Motor neuron (in vitro differentiated cells): ENCODE measurements around the gene RANBP2. TPM values are rescaled to one million over a fixed set of nuclear protein-coding genes. Genes with fewer than 3 reads are reported as not detected.

ENCODE experiments used
- ATAC-seq, 8 experiments: fragments of 200-7000 bp; cut with Tn5 transposase; replicated peaks in 6 of 8; 2 replicates each; pipeline ENCODE4 v1.8.0; 2021; ENCODE audit warnings: mild to moderate bottlenecking in 8 of 8, moderate library complexity in 8 of 8
- H3K27ac ChIP-seq, 2 donors: fragments of 250-450 bp; sonication (Bioruptor Pico); 2 replicates each; pipeline ENCODE4 v1.9.0; 2021; ENCODE audit warnings: antibody characterized with exemption in 2 of 2, mild to moderate bottlenecking in 2 of 2, moderate library complexity in 1 of 2
- H3K4me1 ChIP-seq, 2 donors: fragments of 250-450 bp; sonication (Bioruptor Pico); replicated peaks in 1 of 2; 2 replicates each; pipeline ENCODE4 v1.6.1; 2021; ENCODE audit warnings: antibody characterized with exemption in 2 of 2, mild to moderate bottlenecking in 2 of 2, moderate library complexity in 1 of 2
- H3K4me3 ChIP-seq, 5 donors: fragments of 250-450 bp; sonication (Bioruptor Pico); 2 replicates each; pipeline ENCODE4 v1.9.0; 2021; ENCODE audit warnings: antibody characterized with exemption in 5 of 5, mild to moderate bottlenecking in 5 of 5, moderate library complexity in 4 of 5
- WGBS, 10 experiments: fragments of 450-650 bp; shearing (Covaris generic); methylation state at CpG; one replicate each; pipeline ENCODE4 v1.0.0; 2022; 5-methylcytosine and 5-hydroxymethylcytosine counted together
- in situ Hi-C, 9 experiments: fragments of 400-800 bp; cut with MboI; loops; one replicate each; pipeline ENCODE4 v1.15.0; 2021; ENCODE audit warnings: low sequenced_read_pairs in 9 of 9, low pct_unique_long_range_greater_than_20kb in 2 of 9; ENCODE audit not compliant: unreplicated experiment in 9 of 9
- total RNA-seq, 8 experiments: library from RNA; unstranded; fragments of 300-600 nt; gene quantifications; 2 replicates each; pipeline versions ENCODE4 v1.2.3 to v1.2.4, GENCODE V29; 2022

The RANBP2 gene
- total RNA-seq, 8 experiments from 2014 or later: 45.3 to 87.3 (median 63.9) TPM

GRCh38 chr2:108787216-108787541 is 67.9 kb downstream of the RANBP2 start:
- in situ Hi-C loops: loop anchor here in 1 of 9 experiments (25.0 kb wide), 1 partner anchor 100 kb away; no protein-coding TSS in a partner anchor
- H3K27ac ChIP-seq: peak overlapping the region in 1 of 2 donors; percentile 84
- H3K4me1 ChIP-seq: peaks cover 0 to 6% of the 10 kb centered on the region in 2 donors
- ATAC-seq: no peak
- 0 to 6% (median 0%) methylated on average over 2 to 6 of the region's 6 CpGs; no CpG with 5 or more reads in 1 of the 10 experiments for WGBS, 10 experiments
- H3K4me3 ChIP-seq: peak overlapping the region; percentile 74 to 98 (median 90)

DNA sequence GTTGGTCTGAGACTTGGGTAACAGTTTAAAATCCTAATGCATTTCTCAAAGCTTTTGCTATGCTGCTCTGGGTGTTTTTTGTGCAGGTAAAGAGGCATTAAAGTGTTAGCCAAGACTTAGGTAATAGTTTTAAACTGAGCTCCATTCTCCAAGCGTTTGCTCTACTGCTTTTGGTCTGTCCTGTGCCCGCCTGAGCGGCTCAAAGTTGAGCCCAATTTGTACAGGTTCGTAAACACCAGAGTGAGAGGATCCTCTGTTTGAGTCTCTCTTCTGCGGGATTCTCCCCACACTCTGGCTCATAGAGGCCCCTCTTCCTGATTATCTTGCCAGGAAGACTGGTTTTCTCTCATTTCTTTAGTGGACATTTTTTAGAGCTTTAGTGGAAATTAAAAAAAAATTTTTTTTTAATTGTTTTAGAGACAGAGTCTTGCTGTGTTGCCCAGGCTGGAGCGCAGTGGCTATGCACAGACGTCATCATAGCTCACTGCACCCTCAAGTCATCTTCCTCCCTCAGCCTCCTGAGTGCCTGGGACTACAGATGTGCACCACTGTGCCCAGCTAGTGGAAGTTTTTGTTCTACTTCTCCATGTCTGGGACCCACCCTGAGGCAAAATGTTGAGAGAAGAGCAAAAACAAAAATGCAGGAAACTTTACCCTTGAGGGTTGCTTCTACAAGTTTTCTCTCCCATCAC is 83.9 kb downstream of the RANBP2 start:
- 88 to 100% (median 95%) methylated on average over 1 to 7 of the region's 7 CpGs; no CpG with 5 or more reads in 2 of the 10 experiments for WGBS, 10 experiments
- no peaks in the 10 kb centered on the region for H3K4me1 ChIP-seq
- no peak overlapping the region for H3K27ac ChIP-seq
- ATAC-seq: no peak
- in situ Hi-C loops: no loop called here
- no peak overlapping the region for H3K4me3 ChIP-seq

GRCh38 chr2:108805032-108805431 is 85.8 kb downstream of the RANBP2 start:
- WGBS, 10 experiments: 63 to 100% (median 100%) methylated on average over 1 of the region's 1 CpG
- Histone ChIP-seq H3K4me1 (no peaks in the 10 kb centered on the region), H3K4me3 (no peak overlapping the region), H3K27ac (no peak overlapping the region)
- in situ Hi-C loops: no loop called here
- no peak for ATAC-seq

DNA sequence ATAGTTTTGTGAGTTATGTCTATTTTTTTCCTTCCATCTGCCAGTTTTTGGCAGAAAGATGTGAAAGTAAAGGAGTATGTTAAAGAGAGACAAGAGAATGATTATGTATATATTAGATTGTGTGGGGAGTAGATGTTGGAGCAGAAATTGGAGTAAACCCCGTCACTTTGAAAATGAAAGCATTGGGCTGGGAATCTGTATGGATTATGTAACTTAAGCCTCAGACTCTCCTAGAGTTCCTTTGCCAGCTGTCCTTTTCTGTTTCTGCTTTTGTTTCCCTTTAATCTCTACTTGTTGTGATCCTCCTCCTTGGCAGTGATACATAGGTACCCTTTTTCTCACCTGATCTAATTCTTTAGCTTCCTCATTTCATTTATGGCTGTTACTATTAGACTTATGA is 86.5 kb downstream of the RANBP2 start:
- in situ Hi-C loops: no loop called here
- Histone ChIP-seq H3K4me3 (no peak overlapping the region), H3K4me1 (no peaks in the 10 kb centered on the region), H3K27ac (no peak overlapping the region)
- 17 to 100% (median 93%) methylated on average over 1 of the region's 1 CpG; no CpG with 5 or more reads in 2 of the 10 experiments for WGBS, 10 experiments
- ATAC-seq: peak in 2 of 8 experiments; percentile 25 to 54

GRCh38 chr2:108806371-108807113 is 87.3 kb downstream of the RANBP2 start:
- H3K27ac ChIP-seq: no peak overlapping the region
- no peak overlapping the region for H3K4me3 ChIP-seq
- no peaks in the 10 kb centered on the region for H3K4me1 ChIP-seq
- peak in 1 of 8 experiments; percentile 96 for ATAC-seq
- whole genome bisulfite sequencing, 10 experiments: 9 to 100% (median 96%) methylated on average over 2 to 6 of the region's 6 CpGs; no CpG with 5 or more reads in 1 of the 10 experiments
- in situ Hi-C loops: no loop called here

DNA sequence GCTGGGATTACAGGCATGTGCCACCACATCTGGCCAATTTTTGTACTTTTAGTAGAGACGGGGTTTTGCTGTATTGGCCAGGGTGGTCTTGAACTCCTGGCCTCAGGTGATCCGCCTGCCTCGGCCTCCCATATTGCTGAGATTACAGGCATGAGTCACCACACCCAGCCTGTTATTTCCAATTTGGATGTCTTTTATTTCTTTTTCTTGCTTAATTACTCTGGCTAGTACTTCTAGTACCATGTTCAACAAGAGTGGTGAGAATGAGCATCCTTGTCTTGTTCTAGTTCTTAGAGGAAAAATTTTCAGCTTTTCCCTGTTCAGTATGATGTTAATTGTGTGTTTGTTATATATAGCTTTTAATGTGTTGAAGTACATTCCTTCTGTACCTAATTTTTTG is 90.7 kb downstream of the RANBP2 start:
- Histone ChIP-seq H3K4me3 (no peak overlapping the region), H3K27ac (no peak overlapping the region), H3K4me1 (no peaks in the 10 kb centered on the region)
- WGBS, 10 experiments: 80 to 100% (median 95%) methylated on average over 1 to 3 of the region's 3 CpGs; no CpG with 5 or more reads in 4 of the 10 experiments
- no peak for ATAC-seq
- in situ Hi-C loops: no loop called here

DNA sequence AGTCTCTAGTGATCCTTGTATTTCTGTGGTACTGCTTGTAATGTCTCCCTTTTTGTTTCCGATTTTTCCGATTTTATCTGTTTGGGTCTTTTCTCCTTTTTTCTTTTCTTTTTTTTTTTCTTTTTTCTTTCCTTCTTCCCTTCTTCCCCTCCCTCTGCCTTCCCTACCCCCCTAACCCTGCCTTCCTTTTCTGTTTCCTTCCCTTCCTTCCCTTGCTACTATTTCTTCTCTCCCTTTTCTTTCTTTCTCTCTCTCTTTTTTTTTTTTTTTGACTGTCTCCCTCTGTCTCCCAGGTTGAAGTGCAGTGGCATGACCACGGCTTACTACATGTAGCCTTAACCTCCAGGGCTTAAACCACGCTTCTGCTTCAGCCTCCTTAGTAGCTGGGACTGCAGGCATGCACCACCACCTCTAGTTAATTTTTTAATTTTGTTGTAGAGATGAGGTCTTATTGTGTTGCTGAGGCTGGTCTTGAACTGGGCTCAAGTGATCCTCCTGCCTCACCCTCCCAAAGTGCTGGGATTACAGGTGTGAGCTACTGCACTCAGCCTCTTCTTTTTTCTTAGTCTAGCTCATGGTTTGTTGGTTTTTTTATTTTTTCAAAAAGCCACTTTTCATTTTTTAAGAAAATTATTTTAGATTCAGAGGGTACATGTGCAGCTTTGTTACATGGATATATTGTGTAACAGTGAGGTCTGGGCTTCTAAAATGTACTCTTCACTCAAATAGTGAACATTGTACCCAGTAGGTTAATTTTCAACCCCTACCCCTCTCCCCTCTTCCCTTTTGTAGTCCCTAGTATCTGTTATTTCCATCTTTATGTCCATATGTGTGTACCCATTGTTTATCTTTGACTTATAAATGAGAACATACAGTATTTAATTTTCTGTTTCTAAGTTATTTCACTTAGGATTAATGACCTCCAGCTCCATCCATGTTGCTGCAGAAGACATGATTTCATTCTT is 92.0 kb downstream of the RANBP2 start:
- Histone ChIP-seq H3K4me3 (no peak overlapping the region), H3K4me1 (no peaks in the 10 kb centered on the region), H3K27ac (no peak overlapping the region)
- in situ Hi-C loops: no loop called here
- 80 to 100% (median 97%) methylated on average over 1 to 4 of the region's 4 CpGs for WGBS, 10 experiments
- no peak for ATAC-seq

DNA sequence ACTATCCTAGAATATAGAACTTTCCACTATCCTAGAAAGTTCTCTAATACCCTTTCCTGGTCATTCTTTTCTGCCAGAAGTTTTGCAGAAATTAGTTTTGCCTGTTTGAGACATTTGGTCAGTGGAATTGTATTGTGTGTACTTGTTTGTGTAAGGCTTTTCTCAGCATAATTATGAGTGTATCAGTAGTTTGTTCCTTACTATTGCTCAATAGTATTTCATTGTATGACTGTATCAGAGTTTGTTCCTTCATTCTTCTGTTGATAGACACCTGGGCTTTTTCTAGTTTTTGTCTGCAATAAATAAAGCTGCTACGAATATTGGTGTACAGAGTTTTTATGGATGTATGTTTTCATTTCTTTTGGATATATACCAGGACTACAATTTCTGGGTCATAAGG is 94.5 kb downstream of the RANBP2 start:
- WGBS, 10 experiments: 60 to 100% (median 100%) methylated on average over 1 of the region's 1 CpG; no CpG with 5 or more reads in 2 of the 10 experiments

GRCh38 chr2:108820482-108820881 is 101.2 kb downstream of the RANBP2 start:
- in situ Hi-C loops: no loop called here
- 83 to 100% (median 96%) methylated on average over 1 to 2 of the region's 2 CpGs for WGBS, 10 experiments

More for the DNA sequence above, 94.5 kb downstream of the RANBP2 start:
- Histone ChIP-seq H3K4me1 (no peaks in the 10 kb centered on the region), H3K4me3 (no peak overlapping the region), H3K27ac (no peak overlapping the region)
- ATAC-seq: no peak
- in situ Hi-C loops: no loop called here

DNA sequence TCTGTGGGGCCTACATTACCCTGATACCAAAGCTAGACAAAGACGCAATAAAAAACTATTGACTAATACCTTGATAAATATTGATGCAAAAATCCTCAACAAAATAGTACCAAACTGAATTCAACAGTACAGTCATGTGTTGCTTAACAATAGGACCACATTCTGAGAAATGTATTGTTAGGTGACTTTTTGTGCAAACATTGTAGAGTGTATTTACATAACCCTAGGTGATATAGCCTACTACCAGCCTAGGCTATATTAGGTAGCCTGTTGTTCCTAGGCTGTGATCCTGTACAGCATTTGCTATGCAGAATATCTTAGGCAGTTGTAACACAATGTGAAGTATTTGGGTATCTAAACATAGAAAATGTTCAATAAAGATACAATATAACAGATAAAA is 104.0 kb downstream of the RANBP2 start:
- WGBS, 10 experiments: 86 to 100% (median 100%) methylated on average over 1 of the region's 1 CpG; no CpG with 5 or more reads in 5 of the 10 experiments
- ATAC-seq: no peak
- H3K4me3 ChIP-seq: no peak overlapping the region
- no peak overlapping the region for H3K27ac ChIP-seq
- no peaks in the 10 kb centered on the region for H3K4me1 ChIP-seq
- in situ Hi-C loops: no loop called here

More at GRCh38 chr2:108820482-108820881, 101.2 kb downstream of the RANBP2 start:
- Histone ChIP-seq H3K27ac (no peak overlapping the region), H3K4me3 (no peak overlapping the region), H3K4me1 (no peaks in the 10 kb centered on the region)
- ATAC-seq: no peak

DNA sequence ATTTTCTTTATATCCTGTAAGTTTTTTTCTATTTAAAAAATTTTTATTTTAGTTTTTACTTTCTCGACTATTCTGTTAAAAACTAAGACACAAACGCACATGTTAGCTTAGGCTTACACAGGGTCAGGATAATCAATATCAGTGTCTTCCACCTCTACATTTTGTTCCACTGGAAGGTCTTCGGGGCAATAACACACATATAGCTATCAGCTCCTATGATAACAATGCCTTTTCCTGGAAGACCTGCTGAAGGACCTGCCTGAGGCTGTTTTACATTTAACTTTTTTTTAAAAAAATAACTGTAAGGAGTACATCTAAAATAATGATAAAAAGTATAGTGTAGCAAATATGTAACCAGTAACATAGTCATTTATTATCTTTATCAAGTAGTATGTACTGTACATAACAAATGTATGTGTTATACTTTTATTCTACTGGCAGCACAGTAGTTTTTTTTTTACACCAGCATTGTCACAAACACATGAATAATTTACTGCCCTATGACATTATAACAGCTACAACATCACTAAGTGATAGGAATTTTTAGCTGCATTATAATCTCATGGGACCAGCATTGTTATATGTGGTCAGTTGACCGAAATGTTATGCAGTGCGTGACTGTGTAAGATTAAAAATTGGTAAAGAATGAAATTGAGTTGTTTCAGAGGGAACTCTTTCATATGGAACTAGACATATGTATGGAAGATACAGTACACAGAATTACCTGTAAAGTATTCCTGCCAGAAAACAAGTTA is 105.2 kb downstream of the RANBP2 start:
- H3K4me3 ChIP-seq: no peak overlapping the region
- H3K4me1 ChIP-seq: no peaks in the 10 kb centered on the region
- in situ Hi-C loops: no loop called here
- no peak for ATAC-seq
- no peak overlapping the region for H3K27ac ChIP-seq
- WGBS, 10 experiments: 92 to 100% (median 96%) methylated on average over 2 to 5 of the region's 5 CpGs

- 50 to 100% (median 76%) methylated on average over 1 to 4 of the region's 4 CpGs for WGBS, 10 experiments
- ATAC-seq: no peak
- in situ Hi-C loops: no loop called here
- no peaks in the 10 kb centered on the region for H3K4me1 ChIP-seq
- no peak overlapping the region for H3K27ac ChIP-seq
- no peak overlapping the region for H3K4me3 ChIP-seq
Measured at GRCh38 chr2:108825254-108825653, 106.0 kb downstream of the RANBP2 start.
